Panc1 (cell line): Measurements from ENCODE around the gene CCDC192. TPM values are rescaled to one million over a fixed set of nuclear protein-coding genes. Genes with fewer than 3 reads are reported as not detected.

Experiments
- ATAC-seq: fragments of 200-7000 bp; cut with Tn5 transposase; 2 replicates; pipeline ENCODE4 v1.9.1; 2020; ENCODE audit warnings: mild to moderate bottlenecking, moderate library complexity
- BruUV-seq: library from RNA; stranded (reverse); fragments of 400-500 nt; replicated peaks from 2 replicates; lab custom pipeline; 2021; lab: Mats Ljungman, UMichigan
- CTCF ChIA-PET: fragments of 300-600 bp; sonication (Branson Sonifier 250); formaldehyde crosslinking; loops from one replicate; lab custom pipeline; 2022; ENCODE audit warnings: antibody characterized with exemption; lab: Charles Lee
- POLR2A ChIA-PET: fragments of 300-600 bp; sonication (Branson Sonifier 250); formaldehyde crosslinking; loops from one replicate; lab custom pipeline; 2022; ENCODE audit warnings: antibody characterized with exemption; lab: Charles Lee
- DNase-seq: peaks from one replicate; pipeline ENCODE4 v3.0.0-alpha.2; 2010; ENCODE audit warnings: low read depth, low spot score
- H3K27ac ChIP-seq: 2 replicates; pipeline ENCODE4 v1.5.1; 2011; ENCODE audit warnings: mild to moderate bottlenecking, low read length, inconsistent platforms
- H3K27me3 ChIP-seq: fragments of 200-500 bp; sonication (Bioruptor generic); 2 replicates; pipeline ENCODE4 v1.6.0; 2014; ENCODE audit warnings: low read length, inconsistent platforms; ENCODE audit not compliant: control insufficient read depth, insufficient read depth
- H3K36me3 ChIP-seq: fragments of 200-500 bp; sonication (Bioruptor generic); 2 replicates; pipeline ENCODE4 v1.5.1; 2014; ENCODE audit warnings: inconsistent platforms, mild to moderate bottlenecking, low read length, moderate library complexity; ENCODE audit not compliant: control insufficient read depth, insufficient read depth
- H3K4me1 ChIP-seq: 2 replicates; pipeline ENCODE4 v1.5.1; 2011; ENCODE audit warnings: inconsistent platforms, mild to moderate bottlenecking, low read length, moderate library complexity; ENCODE audit not compliant: control insufficient read depth, insufficient read depth
- H3K4me3 ChIP-seq, 2 experiments: 2 replicates each; pipeline ENCODE4 v1.5.1; 2011 to 2012; ENCODE audit warnings: low read depth in 2 of 2, low read length in 2 of 2, mild to moderate bottlenecking in 2 of 2, inconsistent platforms in 1 of 2, moderate library complexity in 1 of 2
- H3K9me3 ChIP-seq: fragments of 200-500 bp; sonication (Bioruptor generic); 2 replicates; pipeline ENCODE4 v1.5.1; 2014; ENCODE audit warnings: low read depth, mild to moderate bottlenecking, inconsistent platforms, low read length, moderate library complexity; ENCODE audit not compliant: control insufficient read depth, insufficient read depth
- POLR2AphosphoS5 ChIP-seq: IDR thresholded peaks from 2 replicates; pipeline ENCODE4 v1.6.1; 2012; ENCODE audit warnings: mild to moderate bottlenecking, low read depth, low read length, moderate library complexity
- REST ChIP-seq, 2 experiments: IDR thresholded peaks; 2 replicates each; pipeline ENCODE4 v1.6.1; 2011 to 2012; ENCODE audit warnings: low read depth in 2 of 2, control low read depth in 1 of 2, low read length in 1 of 2, mild to moderate bottlenecking in 1 of 2, moderate library complexity in 1 of 2; ENCODE audit not compliant: insufficient read depth in 1 of 2
- SIN3A ChIP-seq: IDR thresholded peaks from 2 replicates; pipeline ENCODE4 v1.6.1; 2012; ENCODE audit warnings: low read depth, mild to moderate bottlenecking, low read length, moderate library complexity, borderline replicate concordance; ENCODE audit not compliant: insufficient read depth
- TCF7L2 ChIP-seq: IDR thresholded peaks from 2 replicates; pipeline ENCODE4 v1.6.1; 2011; ENCODE audit warnings: mild to moderate bottlenecking, low read depth, low read length, inconsistent platforms
- in situ Hi-C: cut with HindIII; loops from 2 replicates; pipeline ENCODE4 v1.10.0; 2016; ENCODE audit warnings: low sequenced_read_pairs, low pct_unique_long_range_greater_than_20kb
- intact Hi-C: fragments of 100-400 bp; cut with micrococcal nuclease; formaldehyde crosslinking; loops from one replicate; pipeline ENCODE4 v1.10.0; 2022; ENCODE audit not compliant: unreplicated experiment
- total RNA-seq: library from RNA; stranded (reverse); gene quantifications from one replicate; pipeline ENCODE4 v1.2.1, GENCODE V29; 2021; ENCODE audit not compliant: unreplicated experiment
- TF ChIP-seq, protein P1 (sequence below): fragments of 450-650 bp; IDR thresholded peaks from 2 replicates; pipeline ENCODE4 v1.5.1; 2017; ENCODE audit warnings: mild to moderate bottlenecking

Gene CCDC192
- total RNA-seq, 1 experiment from 2014 or later: not detected

DNA sequence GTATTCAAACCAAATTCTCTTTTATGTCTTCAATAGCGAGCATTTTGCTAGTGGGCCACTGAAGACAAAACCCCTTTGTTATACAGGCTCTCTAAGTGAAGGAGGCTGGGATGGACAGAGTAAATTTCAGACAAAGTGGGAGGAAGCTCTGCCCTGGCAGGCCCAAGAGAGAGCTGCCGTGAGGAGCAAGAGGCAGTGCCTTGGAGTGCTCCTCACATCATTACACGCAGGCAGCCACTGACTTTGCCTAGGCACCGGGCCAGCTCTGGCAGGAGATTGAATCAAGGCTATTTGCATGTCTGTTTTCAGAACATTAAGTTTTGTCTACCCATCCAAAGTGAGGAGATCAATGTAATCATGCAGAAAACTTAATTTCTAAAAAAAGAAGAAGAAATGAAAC is 167.7 kb downstream of the CCDC192 start:
- ChIA-PET POLR2A (no interaction called here), CTCF (no interaction called here)
- Histone ChIP-seq H3K4me3 (no peak overlapping the region), H3K27ac (no peak overlapping the region), H3K36me3 (no peaks in the 10 kb centered on the region), H3K9me3 (no peaks in the 10 kb centered on the region), H3K27me3 (no peaks in the 10 kb centered on the region; the same call in 1 of the 2 replicates), H3K4me1 (no peaks in the 10 kb centered on the region)
- in situ Hi-C loops: no loop called here
- DNase-seq: no peak
- BruUV-seq: no TSS peak
- no peak for ATAC-seq
- intact Hi-C loops: no loop called here
- TF ChIP-seq POLR2AphosphoS5: no peak
- TF ChIP-seq, protein P1, sequence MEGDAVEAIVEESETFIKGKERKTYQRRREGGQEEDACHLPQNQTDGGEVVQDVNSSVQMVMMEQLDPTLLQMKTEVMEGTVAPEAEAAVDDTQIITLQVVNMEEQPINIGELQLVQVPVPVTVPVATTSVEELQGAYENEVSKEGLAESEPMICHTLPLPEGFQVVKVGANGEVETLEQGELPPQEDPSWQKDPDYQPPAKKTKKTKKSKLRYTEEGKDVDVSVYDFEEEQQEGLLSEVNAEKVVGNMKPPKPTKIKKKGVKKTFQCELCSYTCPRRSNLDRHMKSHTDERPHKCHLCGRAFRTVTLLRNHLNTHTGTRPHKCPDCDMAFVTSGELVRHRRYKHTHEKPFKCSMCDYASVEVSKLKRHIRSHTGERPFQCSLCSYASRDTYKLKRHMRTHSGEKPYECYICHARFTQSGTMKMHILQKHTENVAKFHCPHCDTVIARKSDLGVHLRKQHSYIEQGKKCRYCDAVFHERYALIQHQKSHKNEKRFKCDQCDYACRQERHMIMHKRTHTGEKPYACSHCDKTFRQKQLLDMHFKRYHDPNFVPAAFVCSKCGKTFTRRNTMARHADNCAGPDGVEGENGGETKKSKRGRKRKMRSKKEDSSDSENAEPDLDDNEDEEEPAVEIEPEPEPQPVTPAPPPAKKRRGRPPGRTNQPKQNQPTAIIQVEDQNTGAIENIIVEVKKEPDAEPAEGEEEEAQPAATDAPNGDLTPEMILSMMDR: no peak
- no peak for TF ChIP-seq REST (IDR thresholded peaks at IDR 0.05; ENCODE audit: insufficient read depth in 1 of 2, low read depth in 2 of 2, low read length in 1 of 2)
- no peak for TF ChIP-seq SIN3A
- no peak for TF ChIP-seq TCF7L2

DNA sequence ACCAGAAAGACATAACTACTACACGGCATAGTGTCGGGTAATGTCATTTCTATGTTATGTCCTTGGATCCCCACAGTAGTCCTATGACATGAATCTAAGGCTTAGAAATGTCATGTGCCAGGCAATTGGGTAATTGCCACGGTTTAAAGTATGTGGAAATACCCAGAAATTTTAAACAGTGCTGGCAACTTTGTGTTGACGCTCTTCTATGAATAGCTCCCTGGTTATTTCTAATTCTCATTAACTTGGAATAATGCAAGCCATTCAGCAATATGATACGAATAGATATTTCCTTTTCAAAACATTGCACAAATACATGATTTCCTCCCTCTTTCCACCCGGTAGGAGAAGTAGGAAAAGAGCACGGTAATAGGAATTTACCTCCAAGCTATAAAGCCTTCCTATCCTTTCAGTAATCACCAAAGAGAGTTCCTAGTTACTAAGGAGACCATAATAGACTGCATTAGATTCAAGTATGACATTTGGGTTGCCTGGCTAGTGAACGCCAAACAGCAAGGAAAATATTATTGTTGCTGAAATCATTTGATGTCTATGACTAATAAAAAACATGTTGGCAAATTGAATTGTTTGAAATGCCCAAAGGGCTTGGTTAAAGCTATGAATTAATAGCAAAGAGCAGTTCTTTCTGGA is 168.4 kb downstream of the CCDC192 start:
- no peak overlapping the region for H3K27ac ChIP-seq
- TF ChIP-seq POLR2AphosphoS5 (no peak), SIN3A (no peak), TCF7L2 (no peak), REST (IDR thresholded peaks at IDR 0.05; ENCODE audit: insufficient read depth in 1 of 2, low read depth in 2 of 2, low read length in 1 of 2) (no peak)
- TF ChIP-seq, protein P1: no peak
- in situ Hi-C loops: no loop called here

More for the DNA sequence above, 168.4 kb downstream of the CCDC192 start:
- Histone ChIP-seq H3K4me3 (no peak overlapping the region), H3K9me3 (no peaks in the 10 kb centered on the region), H3K27me3 (no peaks in the 10 kb centered on the region; the same call in 1 of the 2 replicates), H3K4me1 (no peaks in the 10 kb centered on the region), H3K36me3 (no peaks in the 10 kb centered on the region)
- ChIA-PET CTCF (interaction anchor here (0.6 kb wide), 1 partner anchor 39 kb away, joined by 3 read pairs; no protein-coding TSS in a partner anchor), POLR2A (no interaction called here)
- ATAC-seq: no peak
- intact Hi-C loops: no loop called here
- no TSS peak for BruUV-seq
- no peak for DNase-seq
